HEK293 (cell line): ENCODE data around the gene ARAP3.

ENCODE experiments used
- CTCF ChIP-seq: fragments of 450-650 bp; formaldehyde crosslinking; IDR thresholded peaks from 2 replicates; pipeline ENCODE4 v1.5.1; 2016; ENCODE audit warnings: missing biosample characterization, missing genetic modification characterization
- GLIS2 ChIP-seq: fragments of 450-650 bp; formaldehyde crosslinking; IDR thresholded peaks from 2 replicates; pipeline ENCODE4 v1.5.1; 2016; ENCODE audit warnings: missing biosample characterization, missing genetic modification characterization
- MEIS1 ChIP-seq: sonication (generic); formaldehyde crosslinking; IDR thresholded peaks from 2 replicates; pipeline ENCODE4 v1.8.1; 2022; ENCODE audit warnings: missing genetic modification reagents, mild to moderate bottlenecking, borderline replicate concordance
- REST ChIP-seq: fragments of 450-650 bp; formaldehyde crosslinking; IDR thresholded peaks from 2 replicates; pipeline ENCODE4 v1.5.1; 2016; ENCODE audit warnings: missing biosample characterization, missing genetic modification characterization
- YY1 ChIP-seq: fragments of 450-650 bp; formaldehyde crosslinking; IDR thresholded peaks from 2 replicates; pipeline ENCODE4 v1.5.1; 2018; ENCODE audit warnings: missing biosample characterization, missing genetic modification characterization
- ZBTB44 ChIP-seq: fragments of 450-650 bp; IDR thresholded peaks from 2 replicates; pipeline ENCODE4 v1.5.1; 2018; ENCODE audit warnings: missing biosample characterization, mild to moderate bottlenecking, missing genetic modification characterization
- ZNF175 ChIP-seq: fragments of 450-650 bp; formaldehyde crosslinking; IDR thresholded peaks from 2 replicates; pipeline ENCODE4 v1.5.1; 2016; ENCODE audit warnings: missing biosample characterization, missing genetic modification characterization
- ZNF324 ChIP-seq: fragments of 450-650 bp; formaldehyde crosslinking; IDR thresholded peaks from 2 replicates; pipeline ENCODE4 v1.5.1; 2016; ENCODE audit warnings: missing biosample characterization, missing genetic modification characterization
- ZNF335 ChIP-seq: fragments of 450-650 bp; formaldehyde crosslinking; conservative IDR thresholded peaks from 2 replicates; pipeline ENCODE4 v1.5.1; 2016; ENCODE audit warnings: missing biosample characterization, missing genetic modification characterization
- ZNF398 ChIP-seq: fragments of 450-650 bp; formaldehyde crosslinking; IDR thresholded peaks from 2 replicates; pipeline ENCODE4 v1.5.1; 2017; ENCODE audit warnings: missing biosample characterization, missing genetic modification characterization
- ZNF626 ChIP-seq: fragments of 450-650 bp; sonication (Bioruptor Pico); formaldehyde crosslinking; IDR thresholded peaks from 2 replicates; pipeline ENCODE4 v1.5.1; 2018; ENCODE audit warnings: missing biosample characterization, missing genetic modification characterization, inconsistent platforms
- ZNF768 ChIP-seq: fragments of 450-650 bp; formaldehyde crosslinking; IDR thresholded peaks from 2 replicates; pipeline ENCODE4 v1.5.1; 2018; ENCODE audit warnings: missing biosample characterization, mild to moderate bottlenecking, missing genetic modification characterization
- ZNF785 ChIP-seq: fragments of 450-650 bp; formaldehyde crosslinking; IDR thresholded peaks from 2 replicates; pipeline ENCODE4 v1.5.1; 2016; ENCODE audit warnings: missing biosample characterization, missing genetic modification characterization

- TF ChIP-seq CTCF (no peak), ZNF324 (tag by site-specific recombination) (no peak), REST (tag by site-specific recombination) (no peak; the same call in 1 of the 2 replicates), ZNF785 (tag by site-specific recombination) (no peak), ZNF398 (tag by site-specific recombination) (no peak), ZNF626 (tag by site-specific recombination) (no peak), ZBTB44 (tag by site-specific recombination) (0 out of 2 replicates have a peak, but pooled peaks have one; percentile 10), MEIS1 (no peak), YY1 (tag by site-specific recombination) (no peak), ZNF335 (tag by site-specific recombination) (no peak), GLIS2 (tag by site-specific recombination) (no peak), ZNF768 (tag by site-specific recombination) (no peak), ZNF175 (tag by site-specific recombination) (no peak)
Measured at GRCh38 chr5:141617682-141618029, 64.4 kb downstream of the ARAP3 start.
